SK-N-MC (cell line): ENCODE results near the gene APRT.

Source experiments
- EZH2 ChIP-seq: fragments of 200-600 bp; sonication (generic); IDR thresholded peaks from one replicate; pipeline ENCODE4 v1.6.1; 2017; ENCODE audit warnings: antibody characterized with exemption
- FOXP2 ChIP-seq: optimal IDR thresholded peaks from 2 replicates; pipeline ENCODE3; 2011; ENCODE audit warnings: mild to moderate bottlenecking, moderate library complexity; ENCODE audit not compliant: insufficient read depth; ENCODE audit errors: extremely low read length, control extremely low read depth
- POLR2AphosphoS5 ChIP-seq: IDR thresholded peaks from 2 replicates; pipeline ENCODE4 v1.6.1; 2012; ENCODE audit warnings: mild to moderate bottlenecking, low read depth, low read length, borderline replicate concordance

- TF ChIP-seq POLR2AphosphoS5, result no peak
- no peak for TF ChIP-seq EZH2
- no peak for TF ChIP-seq FOXP2
Observed at GRCh38 chr16:88759976-88760350, 51.8 kb downstream of the APRT start.
